Kidney (tissue), 14 donors: ENCODE results near the gene CKM. TPM values are rescaled to one million over a fixed set of nuclear protein-coding genes. Genes with fewer than 3 reads are reported as not detected.

Source experiments
- DNase-seq, 5 donors: peaks; one replicate each; pipeline ENCODE4 v3.0.0-alpha.2; 2013 to 2020
- FAIRE-seq: peaks from 2 replicates; lab custom pipeline; 2012; peaks lifted over from hg19 to GRCh38; lab: Jason Lieb, UNC
- H3K27ac ChIP-seq, 2 donors: one replicate each; pipeline ENCODE4 v1.7.0; 2013; ENCODE audit warnings: low read depth in 2 of 2, low read length in 2 of 2, inconsistent platforms in 1 of 2
- H3K27me3 ChIP-seq: one replicate; pipeline ENCODE4 v1.7.1; 2013; ENCODE audit warnings: low read length, inconsistent platforms; ENCODE audit not compliant: control insufficient read depth, insufficient read depth
- H3K36me3 ChIP-seq, 3 donors: one replicate each; pipeline versions ENCODE4 v1.7.0 to v1.7.1; 2013; ENCODE audit warnings: low read length in 3 of 3, control low read depth in 1 of 3, inconsistent platforms in 1 of 3; ENCODE audit not compliant: insufficient read depth in 3 of 3, control insufficient read depth in 2 of 3
- H3K4me1 ChIP-seq, 3 donors: one replicate each; pipeline versions ENCODE4 v1.7.0 to v1.7.1; 2013; ENCODE audit warnings: low read length in 3 of 3, inconsistent platforms in 1 of 3, low read depth in 1 of 3; ENCODE audit not compliant: control insufficient read depth in 2 of 3, insufficient read depth in 2 of 3
- H3K4me3 ChIP-seq, 3 donors: one replicate each; pipeline versions ENCODE4 v1.7.0 to v1.8.1; 2013; ENCODE audit warnings: low read length in 3 of 3, control low read depth in 1 of 3, inconsistent platforms in 1 of 3
- H3K9ac ChIP-seq, 3 donors: one replicate each; pipeline versions ENCODE4 v1.7.0 to v1.7.1; 2013; ENCODE audit warnings: low read length in 3 of 3, control low read depth in 1 of 3, inconsistent platforms in 1 of 3
- H3K9me3 ChIP-seq, 3 donors: one replicate each; pipeline versions ENCODE4 v1.7.0 to v1.7.1; 2013; ENCODE audit warnings: low read length in 3 of 3, control low read depth in 1 of 3, inconsistent platforms in 1 of 3; ENCODE audit not compliant: control insufficient read depth in 2 of 3, insufficient read depth in 1 of 3
- intact Hi-C: fragments of 100-400 bp; cut with DNase I; formaldehyde crosslinking; loops from one replicate; pipeline ENCODE4 v1.11.1; 2022
- polyA plus RNA-seq: library from polyadenylated mRNA; stranded (reverse); fragments of 350-450 nt; fragmentation: Illumina TruSeq; extraction: RNeasy Lipid Tissue Mini Kit (QIAGEN cat#74804); gene quantifications from one replicate; pipeline ENCODE4 v1.2.3, GENCODE V29; 2014; ENCODE audit warnings: low read depth, low replicate concordance; ENCODE audit not compliant: insufficient read depth
- total RNA-seq: library from RNA; stranded (reverse); fragmentation: NEBNext Ultra II Directional; extraction: Animal tissue kit (Norgen Biotek cat#: 25700); gene quantifications from one replicate; pipeline ENCODE4 v1.2.1, GENCODE V29; 2021
- TF ChIP-seq, protein P1 (sequence below): IDR thresholded peaks from 3 replicates; pipeline ENCODE4 v1.5.1; 2012; ENCODE audit warnings: mild to moderate bottlenecking, moderate library complexity, borderline replicate concordance; ENCODE audit not compliant: insufficient read depth; ENCODE audit errors: extremely low read depth
- donor health status: control.
- donor health status: control.
- donor health status: control.
- donor health status: control.
- donor health status: control.
- donor health status: DM: yes; HTN: yes; CAD: no.
- donor health status: Normal renal cell carcinoma (clear cell type).

CKM gene
- total and polyA plus RNA-seq, 2 donors from 2014 or later: 1.3 TPM; not detected in 1

DNA sequence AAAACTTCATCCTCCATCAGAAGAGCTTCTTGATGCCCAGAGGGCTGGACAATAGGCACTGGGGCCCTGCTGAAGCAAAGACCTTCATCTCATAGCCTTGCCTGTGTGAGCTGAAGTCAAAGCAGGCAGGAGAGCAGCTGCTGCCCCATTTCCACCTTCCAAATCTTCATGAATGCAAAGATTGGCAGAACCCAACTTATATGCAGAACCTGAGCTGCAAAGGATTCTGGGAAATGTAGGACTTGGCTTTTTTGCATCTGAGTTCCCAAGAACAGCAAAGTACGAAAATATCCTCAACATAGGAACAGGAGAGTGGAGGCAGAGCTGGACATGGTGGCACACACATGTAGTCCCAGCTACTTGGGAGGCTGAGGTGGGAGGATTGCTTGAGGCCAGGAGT lies 30.8 kb downstream of the CKM start:
- TF ChIP-seq, protein P1, sequence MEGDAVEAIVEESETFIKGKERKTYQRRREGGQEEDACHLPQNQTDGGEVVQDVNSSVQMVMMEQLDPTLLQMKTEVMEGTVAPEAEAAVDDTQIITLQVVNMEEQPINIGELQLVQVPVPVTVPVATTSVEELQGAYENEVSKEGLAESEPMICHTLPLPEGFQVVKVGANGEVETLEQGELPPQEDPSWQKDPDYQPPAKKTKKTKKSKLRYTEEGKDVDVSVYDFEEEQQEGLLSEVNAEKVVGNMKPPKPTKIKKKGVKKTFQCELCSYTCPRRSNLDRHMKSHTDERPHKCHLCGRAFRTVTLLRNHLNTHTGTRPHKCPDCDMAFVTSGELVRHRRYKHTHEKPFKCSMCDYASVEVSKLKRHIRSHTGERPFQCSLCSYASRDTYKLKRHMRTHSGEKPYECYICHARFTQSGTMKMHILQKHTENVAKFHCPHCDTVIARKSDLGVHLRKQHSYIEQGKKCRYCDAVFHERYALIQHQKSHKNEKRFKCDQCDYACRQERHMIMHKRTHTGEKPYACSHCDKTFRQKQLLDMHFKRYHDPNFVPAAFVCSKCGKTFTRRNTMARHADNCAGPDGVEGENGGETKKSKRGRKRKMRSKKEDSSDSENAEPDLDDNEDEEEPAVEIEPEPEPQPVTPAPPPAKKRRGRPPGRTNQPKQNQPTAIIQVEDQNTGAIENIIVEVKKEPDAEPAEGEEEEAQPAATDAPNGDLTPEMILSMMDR: no peak
- Histone ChIP-seq H3K36me3 (peaks cover 0 to 4% (median 0%) of the 10 kb centered on the region in 3 donors), H3K9me3 (peaks cover 0 to 4% (median 0%) of the 10 kb centered on the region in 3 donors), H3K9ac (no peak overlapping the region), H3K27ac (no peak overlapping the region), H3K27me3 (no peaks in the 10 kb centered on the region), H3K4me1 (peaks cover 0 to 2% (median 0%) of the 10 kb centered on the region in 3 donors), H3K4me3 (no peak overlapping the region)
- DNase-seq (no peak), FAIRE-seq (no peak)
- intact Hi-C loops: no loop called here

DNA sequence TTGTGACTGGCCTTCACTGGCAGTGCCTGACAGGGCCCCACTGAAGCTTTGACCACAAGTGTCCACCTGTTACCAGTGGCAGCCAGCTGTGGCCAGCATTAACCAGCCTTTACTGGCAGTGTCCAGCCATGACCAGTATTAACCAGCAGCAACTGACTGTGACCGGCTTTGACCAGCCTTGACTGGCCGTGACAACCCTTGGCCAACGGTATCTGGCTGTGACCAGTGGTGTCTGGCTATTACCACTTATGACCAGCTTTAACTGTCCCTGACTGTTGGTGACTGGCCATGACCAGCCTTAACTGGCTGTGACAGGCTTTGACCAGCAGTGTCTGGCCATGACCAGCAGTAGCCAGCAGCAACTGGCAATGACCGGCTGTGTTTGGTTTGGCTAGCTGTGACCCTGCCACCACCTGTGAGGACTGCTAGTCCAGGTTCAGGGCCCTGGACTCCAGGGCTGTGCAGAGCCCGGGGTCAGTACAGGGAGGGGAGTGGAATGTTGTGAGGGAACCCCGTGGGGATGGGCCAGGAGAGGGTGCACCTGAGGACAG lies 32.2 kb downstream of the CKM start:
- TF ChIP-seq, protein P1: no peak
- Histone ChIP-seq H3K9ac (no peak overlapping the region), H3K27me3 (no peaks in the 10 kb centered on the region), H3K4me3 (no peak overlapping the region), H3K9me3 (peaks cover 0 to 4% (median 0%) of the 10 kb centered on the region in 3 donors), H3K27ac (no peak overlapping the region), H3K36me3 (peaks cover 0 to 2% (median 0%) of the 10 kb centered on the region in 3 donors), H3K4me1 (peaks cover 0 to 2% (median 0%) of the 10 kb centered on the region in 3 donors)
- intact Hi-C loops: no loop called here
- DNase-seq (no peak), FAIRE-seq (no peak)

DNA sequence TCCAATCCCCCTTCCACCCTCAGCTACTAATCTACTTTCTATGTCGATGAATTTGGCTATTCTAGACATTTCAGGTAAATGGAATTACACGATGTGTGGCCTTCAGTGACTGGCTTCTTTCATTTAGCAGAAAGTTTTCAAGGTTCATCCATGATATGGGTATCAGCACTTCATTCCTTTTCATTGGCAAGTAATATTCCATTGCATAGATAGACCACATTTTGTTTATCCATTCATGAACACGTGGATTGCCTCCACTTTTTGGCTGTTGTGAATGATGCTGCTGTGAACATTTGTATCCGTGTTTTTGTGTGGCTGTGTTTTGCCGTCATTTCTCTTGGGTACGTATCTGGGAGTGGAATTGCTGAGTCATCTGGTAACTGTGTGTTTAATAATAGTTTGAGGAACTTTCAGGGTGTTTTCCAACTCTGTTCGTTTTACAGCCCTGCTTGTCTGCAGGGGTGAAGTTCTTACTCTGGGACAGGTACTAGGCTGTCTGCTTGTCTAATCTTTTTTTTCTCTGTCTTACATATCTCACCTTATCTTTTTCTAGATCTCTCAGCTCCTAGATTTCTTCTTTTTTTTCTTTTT lies 39.1 kb downstream of the CKM start:
- no peaks in the 10 kb centered on the region for H3K9me3 ChIP-seq
- H3K4me1 ChIP-seq: no peaks in the 10 kb centered on the region
- H3K27ac ChIP-seq: no peak overlapping the region
- no peak overlapping the region for H3K4me3 ChIP-seq
- no peaks in the 10 kb centered on the region for H3K27me3 ChIP-seq
- DNase-seq (no peak), FAIRE-seq (no peak)
- TF ChIP-seq, protein P1: no peak
- H3K9ac ChIP-seq: no peak overlapping the region
- peaks cover 3 to 8% (median 7%) of the 10 kb centered on the region in 3 donors for H3K36me3 ChIP-seq
- intact Hi-C loops: no loop called here
